Cardiac muscle cell (in vitro differentiated cells and primary cell): ENCODE results near the gene CCDC120. TPM values are rescaled to one million over a fixed set of nuclear protein-coding genes. Genes with fewer than 3 reads are reported as not detected.
A peak's percentile ranks its signal among the peaks of the same experiment; 100 is the strongest.

ENCODE experiments used
- DNase-seq, 2 donors: peaks; one replicate each; pipeline versions ENCODE4 v3.0.0 to v3.0.0-alpha.2; 2010 to 2017; ENCODE audit warnings: low read depth in 1 of 2, low spot score in 1 of 2
- H3K27ac ChIP-seq: fragments of 200-600 bp; sonication (generic); 2 replicates; pipeline ENCODE4 v1.5.1; 2016
- H3K27me3 ChIP-seq: fragments of 200-600 bp; sonication (generic); 2 replicates; pipeline ENCODE4 v1.6.0; 2016; ENCODE audit warnings: control low read depth
- H3K36me3 ChIP-seq: fragments of 200-600 bp; sonication (generic); 2 replicates; pipeline ENCODE4 v1.5.1; 2016; ENCODE audit warnings: control low read depth
- H3K4me1 ChIP-seq: fragments of 200-600 bp; sonication (generic); 2 replicates; pipeline ENCODE4 v1.8.1; 2017; ENCODE audit warnings: low read depth, mild to moderate bottlenecking, mixed run types
- H3K4me3 ChIP-seq: fragments of 200-600 bp; sonication (generic); 2 replicates; pipeline ENCODE4 v1.5.1; 2016; ENCODE audit warnings: mild to moderate bottlenecking
- H3K9me3 ChIP-seq: fragments of 200-600 bp; sonication (generic); 2 replicates; pipeline ENCODE4 v1.5.1; 2017; ENCODE audit warnings: low read depth, mild to moderate bottlenecking, control low read depth
- CTCF ChIP-seq: IDR thresholded peaks from 2 replicates; pipeline ENCODE4 v1.5.1; 2012; ENCODE audit warnings: low read depth, mild to moderate bottlenecking, low read length
- polyA plus RNA-seq: library from polyadenylated mRNA; unstranded; fragments of >200 nt; fragmentation: Nextera tagmentation; extraction: Ambion mirVana; gene quantifications from 2 replicates; pipeline ENCODE4 v1.2.1, GENCODE V29; 2016
- total RNA-seq: library from RNA; depleted of rRNA; stranded (reverse); fragments of >200 nt; gene quantifications from 2 replicates; pipeline ENCODE4 v1.2.3, GENCODE V29; 2016

Gene CCDC120
- total and polyA plus RNA-seq, 2 experiments from 2014 or later: 5.4 to 7.8 TPM

GRCh38 chrX:49077941-49078340, 19.1 kb downstream of the CCDC120 start:
- H3K36me3 ChIP-seq: no peaks in the 10 kb centered on the region
- TF ChIP-seq CTCF: no peak
- H3K9me3 ChIP-seq: no peaks in the 10 kb centered on the region

GRCh38 chrX:49079489-49080428, 21.0 kb downstream of the CCDC120 start, which contains the start of gene WDR45:
Gene WDR45, minus strand, starts transcription at chrX:49079887. Its CDS starts 1,792 bp downstream, at chrX:49078095.
- Histone ChIP-seq H3K4me3 (peak within 1 kb of the TSS; percentile 32), H3K9me3 (no peaks in the 10 kb centered on the region), H3K27me3 (no peaks in the 10 kb centered on the region), H3K27ac (peak within 1 kb of the TSS; percentile 90), H3K4me1 (no peaks in the 10 kb centered on the region), H3K36me3 (no peaks in the 10 kb centered on the region)
- DNase-seq: peak; percentile 55 to 72
- no peak for TF ChIP-seq CTCF

More at GRCh38 chrX:49077941-49078340, 19.1 kb downstream of the CCDC120 start:
- DNase-seq: no peak
- Histone ChIP-seq H3K27me3 (no peaks in the 10 kb centered on the region), H3K27ac (no peak overlapping the region), H3K4me3 (no peak overlapping the region), H3K4me1 (no peaks in the 10 kb centered on the region)

GRCh38 chrX:49082271-49082871, 23.6 kb downstream of the CCDC120 start:
- TF ChIP-seq CTCF: no peak
- no peaks in the 10 kb centered on the region for H3K27me3 ChIP-seq
- no peak overlapping the region for H3K4me3 ChIP-seq
- no peak for DNase-seq
- H3K4me1 ChIP-seq: no peaks in the 10 kb centered on the region
- H3K36me3 ChIP-seq: no peaks in the 10 kb centered on the region
- no peaks in the 10 kb centered on the region for H3K9me3 ChIP-seq
- no peak overlapping the region for H3K27ac ChIP-seq

- Histone ChIP-seq H3K36me3 (no peaks in the 10 kb centered on the region), H3K27ac (no peak overlapping the region), H3K9me3 (no peaks in the 10 kb centered on the region), H3K4me3 (no peak overlapping the region), H3K4me1 (no peaks in the 10 kb centered on the region), H3K27me3 (no peaks in the 10 kb centered on the region)
- no peak for TF ChIP-seq CTCF
- DNase-seq: no peak
Observed at GRCh38 chrX:49089553-49089952, 30.8 kb downstream of the CCDC120 start.

- no peak overlapping the region for H3K4me3 ChIP-seq
- H3K27me3 ChIP-seq: no peaks in the 10 kb centered on the region
- H3K4me1 ChIP-seq: no peaks in the 10 kb centered on the region
- H3K27ac ChIP-seq: no peak overlapping the region
- no peaks in the 10 kb centered on the region for H3K9me3 ChIP-seq
- DNase-seq: no peak
- no peak for TF ChIP-seq CTCF
- no peaks in the 10 kb centered on the region for H3K36me3 ChIP-seq
Observed at GRCh38 chrX:49096419-49096818, 37.6 kb downstream of the CCDC120 start.
